Measurements from ENCODE around the gene PXK.
"Not testable (repeated sequence)": the region's sequence is repeated elsewhere in the genome, so short reads cannot be mapped to it uniquely, and the experiment has no call there.

- not testable (repeated sequence) for TF ChIP-seq CTCF (conservative IDR thresholded peaks at IDR 0.05 in 1 of 2, IDR thresholded peaks at IDR 0.05 in 1 of 2; ENCODE audit: extremely low read depth in 1 of 2, insufficient read depth in 1 of 2, low read depth in 1 of 2, low read length in 2 of 2); EZH2 (IDR thresholded peaks at IDR 0.05; ENCODE audit: borderline replicate concordance, low read length)
Measured at GRCh38 chr3:58288964-58289613, 43.6 kb upstream of the PXK start.
